LNCaP clone FGC (cell line): Measurements from ENCODE around the gene GLYATL1.

ENCODE experiments used
- DNase-seq: peaks from one replicate; pipeline ENCODE4 v3.0.0-alpha.2; 2011; ENCODE audit warnings: low read depth
- H3K4me3 ChIP-seq: 2 replicates; pipeline ENCODE4 v1.5.1; 2011; ENCODE audit warnings: mild to moderate bottlenecking, low read depth, low read length, control low read depth
- TF ChIP-seq, protein P1 (sequence below): IDR thresholded peaks from 2 replicates; pipeline ENCODE4 v1.5.1; 2012; ENCODE audit warnings: mild to moderate bottlenecking; ENCODE audit not compliant: control insufficient read depth, insufficient read depth; ENCODE audit errors: extremely low read depth

GLYATL1 gene

GRCh38 chr11:58958500-58958899 lies 19.2 kb downstream of the GLYATL1 start:
- TF ChIP-seq, protein P1, sequence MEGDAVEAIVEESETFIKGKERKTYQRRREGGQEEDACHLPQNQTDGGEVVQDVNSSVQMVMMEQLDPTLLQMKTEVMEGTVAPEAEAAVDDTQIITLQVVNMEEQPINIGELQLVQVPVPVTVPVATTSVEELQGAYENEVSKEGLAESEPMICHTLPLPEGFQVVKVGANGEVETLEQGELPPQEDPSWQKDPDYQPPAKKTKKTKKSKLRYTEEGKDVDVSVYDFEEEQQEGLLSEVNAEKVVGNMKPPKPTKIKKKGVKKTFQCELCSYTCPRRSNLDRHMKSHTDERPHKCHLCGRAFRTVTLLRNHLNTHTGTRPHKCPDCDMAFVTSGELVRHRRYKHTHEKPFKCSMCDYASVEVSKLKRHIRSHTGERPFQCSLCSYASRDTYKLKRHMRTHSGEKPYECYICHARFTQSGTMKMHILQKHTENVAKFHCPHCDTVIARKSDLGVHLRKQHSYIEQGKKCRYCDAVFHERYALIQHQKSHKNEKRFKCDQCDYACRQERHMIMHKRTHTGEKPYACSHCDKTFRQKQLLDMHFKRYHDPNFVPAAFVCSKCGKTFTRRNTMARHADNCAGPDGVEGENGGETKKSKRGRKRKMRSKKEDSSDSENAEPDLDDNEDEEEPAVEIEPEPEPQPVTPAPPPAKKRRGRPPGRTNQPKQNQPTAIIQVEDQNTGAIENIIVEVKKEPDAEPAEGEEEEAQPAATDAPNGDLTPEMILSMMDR = peak; percentile 55
- no peak for DNase-seq
- no peak overlapping the region for H3K4me3 ChIP-seq

DNA sequence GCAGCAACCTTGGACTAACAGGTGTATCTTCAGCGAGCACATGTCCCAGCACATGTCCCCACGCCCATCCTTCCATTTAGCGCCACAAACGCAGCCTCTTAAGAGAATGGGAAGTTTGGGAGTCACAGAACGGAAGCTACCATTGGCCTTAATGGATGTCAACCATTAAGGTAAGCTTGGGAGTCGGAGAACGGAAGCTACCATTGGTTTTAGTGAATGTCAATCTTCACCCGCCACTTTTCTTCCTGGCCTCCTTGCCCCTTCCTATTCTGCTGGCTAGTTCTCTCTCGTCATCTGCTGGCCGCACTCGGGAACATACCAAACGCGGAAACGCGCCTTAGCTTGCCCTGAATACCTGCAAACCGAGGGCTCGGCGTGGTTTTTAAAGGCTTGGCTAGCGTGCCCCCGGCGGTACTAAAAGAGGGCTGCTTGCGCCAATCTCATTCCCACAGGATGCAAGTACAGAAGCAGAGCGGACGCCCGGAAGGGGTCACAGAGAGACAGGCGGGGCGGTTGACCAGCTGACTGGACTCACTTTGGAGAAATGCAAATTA lies 24.3 kb downstream of the GLYATL1 start:
- TF ChIP-seq, protein P1 = no peak
- H3K4me3 ChIP-seq = no peak overlapping the region
- DNase-seq = no peak

DNA sequence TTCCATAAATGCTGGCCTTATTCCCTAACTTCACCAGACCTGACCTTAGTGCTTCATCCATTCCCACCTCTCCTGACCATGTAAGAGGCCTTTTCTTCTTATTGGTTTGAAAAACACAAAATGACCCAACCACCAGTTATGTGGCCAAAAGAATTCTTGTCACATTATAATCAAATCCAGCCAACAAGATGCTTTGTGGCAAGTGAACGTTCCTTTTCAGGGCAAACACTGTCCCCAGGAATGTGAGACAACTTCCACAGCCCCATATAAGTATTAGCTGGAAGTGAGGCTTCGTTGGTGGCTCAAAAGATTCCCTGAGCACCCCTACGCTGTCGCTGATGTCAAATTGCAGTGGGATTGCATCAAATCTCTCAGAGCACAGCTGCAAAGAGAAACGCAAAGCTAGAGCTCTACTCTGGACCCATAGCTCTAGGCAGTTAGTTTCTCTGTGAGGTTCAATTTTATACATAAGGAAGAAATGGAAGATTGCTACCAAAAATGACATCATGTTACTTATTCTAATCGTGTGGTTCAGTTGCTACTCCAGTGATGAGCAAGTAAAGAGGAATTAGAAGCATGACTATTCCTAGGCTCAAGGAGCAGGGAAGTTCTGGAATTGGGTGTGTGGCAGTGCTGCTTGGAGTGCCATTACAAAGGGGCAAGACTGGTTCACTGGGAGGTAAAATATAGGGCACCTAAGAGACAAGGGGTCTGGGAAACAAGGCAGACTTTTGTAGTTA lies 26.1 kb downstream of the GLYATL1 start:
- DNase-seq = no peak
- no peak overlapping the region for H3K4me3 ChIP-seq
- TF ChIP-seq, protein P1 = no peak

DNA sequence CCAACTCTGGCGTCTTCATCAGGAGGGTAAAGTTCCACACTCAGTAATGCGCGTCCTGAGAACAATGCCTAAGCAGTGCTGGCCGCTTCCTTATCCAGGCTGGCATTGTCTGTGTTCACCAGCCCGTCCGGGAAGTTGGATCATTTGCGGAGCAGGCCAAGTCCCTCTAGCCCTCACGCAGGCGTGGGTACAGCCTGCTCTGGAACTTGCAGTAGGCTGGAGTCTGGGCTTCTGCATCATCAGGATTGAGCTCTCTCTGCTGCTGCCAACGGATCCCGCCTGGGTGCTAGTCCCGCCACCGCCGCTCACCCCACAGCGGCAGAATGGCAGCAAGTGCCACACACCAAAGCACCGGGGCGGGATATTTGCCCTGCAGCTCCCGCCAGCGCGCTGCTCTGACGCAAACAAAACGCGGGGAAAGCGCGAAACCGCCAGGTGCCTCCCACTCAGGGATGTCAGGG lies 29.0 kb downstream of the GLYATL1 start:
- H3K4me3 ChIP-seq = no peak overlapping the region
- TF ChIP-seq, protein P1 = no peak
- DNase-seq = no peak

GRCh38 chr11:58977470-58977869 lies 38.2 kb downstream of the GLYATL1 start:
- TF ChIP-seq, protein P1 = no peak
- no peak for DNase-seq
- H3K4me3 ChIP-seq = no peak overlapping the region

DNA sequence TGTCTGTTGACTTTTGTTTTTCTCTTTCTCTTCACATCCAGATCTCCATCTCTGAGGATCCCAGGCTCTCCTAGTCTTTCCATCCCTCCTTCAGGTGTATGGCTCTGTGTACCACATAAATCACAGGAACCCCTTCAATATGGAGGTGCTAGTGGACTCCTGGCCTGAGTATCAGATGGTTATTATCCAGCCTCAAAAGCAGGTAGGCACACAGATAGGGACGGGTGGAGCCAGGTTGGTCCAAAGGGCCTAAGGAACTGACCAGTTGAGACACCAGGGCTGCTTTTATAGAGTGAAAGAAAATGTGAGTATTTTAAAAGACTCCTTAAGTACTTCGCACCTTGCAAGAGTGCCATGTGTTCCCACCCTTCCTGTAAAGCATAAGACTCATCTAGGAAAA lies 39.9 kb downstream of the GLYATL1 start:
- TF ChIP-seq, protein P1 = no peak
- H3K4me3 ChIP-seq = no peak overlapping the region
- DNase-seq = no peak

GRCh38 chr11:58980159-58980843 lies 41.0 kb downstream of the GLYATL1 start:
- no peak for DNase-seq
- TF ChIP-seq, protein P1 = no peak
- no peak overlapping the region for H3K4me3 ChIP-seq
